GM19438 (cell line): ENCODE data around the gene NCOA3.

Source experiments
- ATAC-seq: cut with Tn5 transposase; IDR thresholded peaks from one replicate; pipeline ENCODE4 v1.9.1; 2021; ENCODE audit warnings: low read depth; ENCODE audit not compliant: unreplicated experiment

The NCOA3 gene

GRCh38 chr20:47620808-47621805, 119.4 kb downstream of the NCOA3 start:
- ATAC-seq, result no peak

GRCh38 chr20:47622118-47622665, 120.5 kb downstream of the NCOA3 start:
- no peak for ATAC-seq

- no peak for ATAC-seq
Measured at GRCh38 chr20:47623206-47623605, 121.5 kb downstream of the NCOA3 start.

GRCh38 chr20:47627540-47627939, 125.9 kb downstream of the NCOA3 start:
- no peak for ATAC-seq

DNA sequence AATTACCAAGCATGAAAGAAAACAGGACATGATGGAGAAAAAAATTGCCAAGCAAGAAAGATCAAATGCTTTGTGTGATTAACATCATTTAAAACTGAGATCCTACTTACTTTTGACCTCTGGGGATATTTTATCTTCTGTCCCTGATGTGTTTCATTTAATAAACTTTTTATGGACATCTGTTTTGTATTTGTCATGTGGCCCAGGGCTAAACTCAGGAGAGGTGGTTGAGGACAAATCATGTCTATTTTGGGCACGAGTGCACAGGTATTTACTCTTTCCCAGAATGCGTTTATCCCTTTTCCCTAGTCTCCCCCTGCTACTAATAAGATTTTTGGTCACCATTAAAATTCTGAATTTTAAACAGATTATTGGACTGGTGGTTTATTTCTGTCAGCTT, 128.2 kb downstream of the NCOA3 start:
- ATAC-seq, result no peak

DNA sequence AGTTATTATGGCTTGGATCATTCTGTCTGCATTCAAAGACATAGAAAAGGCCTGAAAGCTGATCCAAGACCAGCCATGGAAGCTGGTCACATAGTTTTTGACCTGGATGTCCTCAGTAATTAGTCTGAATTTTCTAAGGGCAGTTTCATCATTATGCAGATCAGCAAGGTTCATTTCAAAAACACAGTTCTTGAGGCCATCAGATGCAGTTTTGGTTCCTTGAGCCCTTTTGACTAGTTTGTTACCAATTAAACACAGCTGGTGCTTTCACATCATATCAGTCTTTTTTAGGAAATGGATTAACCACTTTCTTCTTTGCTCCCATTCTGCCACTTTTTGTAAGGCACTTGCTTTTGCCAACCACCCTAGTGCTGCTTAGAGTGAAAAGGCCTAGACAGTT, 129.4 kb downstream of the NCOA3 start:
- ATAC-seq, result no peak

GRCh38 chr20:47635256-47635655, 133.6 kb downstream of the NCOA3 start:
- ATAC-seq, result no peak

- no peak for ATAC-seq
Measured at GRCh38 chr20:47638851-47639250, 137.2 kb downstream of the NCOA3 start.

DNA sequence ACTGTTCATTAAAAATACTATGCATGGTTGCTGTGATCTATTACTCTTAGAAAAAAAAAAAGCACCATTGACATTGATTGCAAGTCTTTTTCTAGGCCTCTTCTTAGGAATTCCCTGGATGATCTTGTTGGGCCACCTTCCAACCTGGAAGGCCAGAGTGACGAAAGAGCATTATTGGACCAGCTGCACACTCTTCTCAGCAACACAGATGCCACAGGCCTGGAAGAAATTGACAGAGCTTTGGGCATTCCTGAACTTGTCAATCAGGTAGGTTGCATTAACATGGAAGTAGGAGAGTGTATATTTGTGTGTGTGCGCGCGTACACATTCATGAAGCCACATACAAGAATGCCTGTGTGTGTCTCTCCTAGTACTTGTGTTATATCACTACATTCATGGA, 140.4 kb downstream of the NCOA3 start:
- ATAC-seq, result no peak

GRCh38 chr20:47642624-47643023, 140.9 kb downstream of the NCOA3 start:
- no peak for ATAC-seq

DNA sequence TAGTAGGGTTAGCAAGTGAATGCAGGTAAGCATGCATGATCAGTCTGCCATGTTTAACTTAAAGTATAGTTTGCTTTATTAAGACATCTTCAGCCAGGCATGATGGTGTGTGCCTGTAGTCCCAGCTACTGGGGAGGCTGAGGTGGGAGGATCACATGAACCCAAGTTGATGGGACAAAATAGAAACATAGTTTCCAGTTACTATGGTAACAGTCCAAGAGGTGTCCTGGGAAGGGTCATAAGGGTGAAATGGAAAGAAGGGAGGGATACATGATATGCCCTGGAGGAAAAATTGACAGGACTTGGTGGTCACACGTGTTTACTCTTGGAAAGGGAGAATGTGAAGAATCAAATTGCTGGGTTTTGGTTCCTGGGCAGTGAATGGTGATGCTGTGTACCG, 143.9 kb downstream of the NCOA3 start:
- ATAC-seq, result no peak

- no peak for ATAC-seq
Measured at GRCh38 chr20:47647994-47648393, 146.3 kb downstream of the NCOA3 start.

- no peak for ATAC-seq
Measured at GRCh38 chr20:47648943-47649342, 147.3 kb downstream of the NCOA3 start.

GRCh38 chr20:47652301-47652700, 150.6 kb downstream of the NCOA3 start:
- no peak for ATAC-seq

DNA sequence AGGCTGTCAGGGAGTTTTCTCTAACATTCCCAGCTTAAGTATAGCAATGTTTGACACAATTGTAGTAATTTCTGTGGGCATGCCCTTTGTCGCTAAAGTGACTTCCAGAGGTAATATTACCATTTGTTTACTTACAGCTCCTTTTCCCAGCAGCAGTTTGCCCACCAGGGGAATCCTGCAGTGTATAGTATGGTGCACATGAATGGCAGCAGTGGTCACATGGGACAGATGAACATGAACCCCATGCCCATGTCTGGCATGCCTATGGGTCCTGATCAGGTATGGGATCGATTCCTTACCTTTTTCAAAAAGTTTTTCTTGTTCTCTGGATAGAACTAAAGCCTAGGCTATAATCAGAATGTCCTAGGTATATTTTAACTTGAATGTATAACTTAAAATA, 151.1 kb downstream of the NCOA3 start:
- ATAC-seq, result no peak

- no peak for ATAC-seq
Measured at GRCh38 chr20:47653869-47654268, 152.2 kb downstream of the NCOA3 start.

DNA sequence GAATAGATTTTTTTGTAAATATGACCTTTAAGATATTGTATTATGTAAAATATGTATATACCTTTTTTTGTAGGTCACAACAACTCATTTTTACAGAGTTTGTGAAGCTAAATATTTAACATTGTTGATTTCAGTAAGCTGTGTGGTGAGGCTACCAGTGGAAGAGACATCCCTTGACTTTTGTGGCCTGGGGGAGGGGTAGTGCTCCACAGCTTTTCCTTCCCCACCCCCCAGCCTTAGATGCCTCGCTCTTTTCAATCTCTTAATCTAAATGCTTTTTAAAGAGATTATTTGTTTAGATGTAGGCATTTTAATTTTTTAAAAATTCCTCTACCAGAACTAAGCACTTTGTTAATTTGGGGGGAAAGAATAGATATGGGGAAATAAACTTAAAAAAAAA, 152.7 kb downstream of the NCOA3 start:
- no peak for ATAC-seq

- no peak for ATAC-seq
Measured at GRCh38 chr20:47655635-47656034, 153.9 kb downstream of the NCOA3 start.

DNA sequence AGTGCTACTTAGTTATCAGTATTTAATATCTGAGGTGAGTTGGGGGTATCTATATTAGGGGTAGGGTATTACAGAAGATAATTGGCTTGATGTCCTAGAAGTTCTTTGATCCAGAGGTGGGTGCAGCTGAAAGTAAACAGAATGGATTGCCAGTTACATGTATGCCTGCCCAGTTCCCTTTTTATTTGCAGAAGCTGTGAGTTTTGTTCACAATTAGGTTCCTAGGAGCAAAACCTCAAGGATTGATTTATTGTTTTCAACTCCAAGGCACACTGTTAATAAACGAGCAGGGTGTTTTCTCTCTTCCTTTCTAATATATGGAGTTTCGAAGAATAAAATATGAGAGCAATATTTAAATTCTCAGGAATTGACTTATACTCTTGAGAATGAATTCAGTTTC, 154.6 kb downstream of the NCOA3 start:
- ATAC-seq, result no peak

- ATAC-seq, result no peak
Measured at GRCh38 chr20:47659904-47660601, 158.4 kb downstream of the NCOA3 start.

GRCh38 chr20:47660602-47660905, 158.9 kb downstream of the NCOA3 start:
- no peak for ATAC-seq
